Measurements from ENCODE around the gene SLC17A8. TPM values are rescaled to one million over a fixed set of nuclear protein-coding genes. Genes with fewer than 3 reads are reported as not detected.

The SLC17A8 gene
- polyA plus RNA-seq, 3 donors: not detected

- no peak for DNase-seq
- Histone ChIP-seq H3K9me3 (replicated peaks in 1 of 2; ENCODE audit: control insufficient read depth in 1 of 2, insufficient read depth in 1 of 2, low read length in 2 of 2) (no peaks in the 10 kb centered on the region), H4K20me1 (ENCODE audit: insufficient read depth, low read length) (no peaks in the 10 kb centered on the region), H3K4me2 (replicated peaks; ENCODE audit: extremely low read depth, low read length, poor library complexity, severe bottlenecking) (no peak overlapping the region), H3K27me3 (ENCODE audit: control insufficient read depth in 2 of 2, insufficient read depth in 2 of 2, low read length in 2 of 2) (peaks cover 0 to 5% of the 10 kb centered on the region in 2 donors), H3K36me3 (replicated peaks in 1 of 2; ENCODE audit: control insufficient read depth in 1 of 2, insufficient read depth in 2 of 2, low read length in 2 of 2) (no peaks in the 10 kb centered on the region), H3K9ac (ENCODE audit: insufficient read depth, low read length, poor library complexity, severe bottlenecking) (no peak overlapping the region), H2AFZ (ENCODE audit: insufficient read depth, low read depth, low read length, poor library complexity, severe bottlenecking) (no peak overlapping the region), H3K4me1 (ENCODE audit: control insufficient read depth in 1 of 2, insufficient read depth in 2 of 2, low read length in 2 of 2) (no peaks in the 10 kb centered on the region), H3K27ac (ENCODE audit: low read depth in 1 of 2, low read length in 2 of 2) (no peak overlapping the region), H3K4me3 (replicated peaks in 1 of 3; ENCODE audit: low read depth in 2 of 3, low read length in 3 of 3) (no peak overlapping the region), H3K79me2 (ENCODE audit: insufficient read depth, low read length) (no peaks in the 10 kb centered on the region)
- Mint-ChIP-seq H3K9me3 (no peaks in the 10 kb centered on the region), H3K36me3 (no peaks in the 10 kb centered on the region), H3K27me3 (ENCODE audit: low read depth in 3 of 3) (peaks cover 7 to 19% (median 15%) of the 10 kb centered on the region in 3 donors), H3K27ac (no peak overlapping the region), H3K4me1 (no peaks in the 10 kb centered on the region), H3K4me3 (no peak overlapping the region)
- no peak for TF ChIP-seq CTCF (IDR thresholded peaks at IDR 0.05)
- WGBS (ENCODE audit: insufficient coverage): 83% methylated on average over 1 of the region's 3 CpGs
- intact Hi-C loops (cut with micrococcal nuclease): no loop called here
These were observed 2.4 kb downstream of the SLC17A8 start for GRCh38 chr12:100359248-100359647.

GRCh38 chr12:100359822-100360221 lies 2.9 kb downstream of the SLC17A8 start:
- no peaks in the 10 kb centered on the region for H3K4me1 ChIP-seq (ENCODE audit: control insufficient read depth in 1 of 2, insufficient read depth in 2 of 2, low read length in 2 of 2)
- no peak for TF ChIP-seq CTCF (IDR thresholded peaks at IDR 0.05)
- Mint-ChIP-seq H3K4me1 (no peaks in the 10 kb centered on the region), H3K27me3 (ENCODE audit: low read depth in 3 of 3) (peaks cover 7 to 21% (median 15%) of the 10 kb centered on the region in 3 donors), H3K9me3 (no peaks in the 10 kb centered on the region), H3K27ac (no peak overlapping the region), H3K4me3 (no peak overlapping the region), H3K36me3 (no peaks in the 10 kb centered on the region)
- no peaks in the 10 kb centered on the region for H3K36me3 ChIP-seq (replicated peaks in 1 of 2; ENCODE audit: control insufficient read depth in 1 of 2, insufficient read depth in 2 of 2, low read length in 2 of 2)
- H3K9ac ChIP-seq (ENCODE audit: insufficient read depth, low read length, poor library complexity, severe bottlenecking): no peak overlapping the region
- no peaks in the 10 kb centered on the region for H3K9me3 ChIP-seq (replicated peaks in 1 of 2; ENCODE audit: control insufficient read depth in 1 of 2, insufficient read depth in 1 of 2, low read length in 2 of 2)
- intact Hi-C loops (cut with micrococcal nuclease): no loop called here
- H3K79me2 ChIP-seq (ENCODE audit: insufficient read depth, low read length): no peaks in the 10 kb centered on the region
- WGBS (ENCODE audit: insufficient coverage): 100% methylated on average over 1 of the region's 2 CpGs
- no peak for DNase-seq
- H3K4me2 ChIP-seq (replicated peaks; ENCODE audit: extremely low read depth, low read length, poor library complexity, severe bottlenecking): no peak overlapping the region
- H2AFZ ChIP-seq (ENCODE audit: insufficient read depth, low read depth, low read length, poor library complexity, severe bottlenecking): no peak overlapping the region
- H4K20me1 ChIP-seq (ENCODE audit: insufficient read depth, low read length): no peaks in the 10 kb centered on the region
- H3K27me3 ChIP-seq (ENCODE audit: control insufficient read depth in 2 of 2, insufficient read depth in 2 of 2, low read length in 2 of 2): peaks cover 0 to 5% of the 10 kb centered on the region in 2 donors
- no peak overlapping the region for H3K27ac ChIP-seq (ENCODE audit: low read depth in 1 of 2, low read length in 2 of 2)
- no peak overlapping the region for H3K4me3 ChIP-seq (replicated peaks in 1 of 3; ENCODE audit: low read depth in 2 of 3, low read length in 3 of 3)

All from CD14-positive monocyte (primary cell).